K562 treated with DMSO at 1 percent for 12 hours (cell line): ENCODE results near the gene MGAT3. TPM values are rescaled to one million over a fixed set of nuclear protein-coding genes. Genes with fewer than 3 reads are reported as not detected.

Experiments used
- total RNA-seq: library from RNA; unstranded; fragments of 300-600 nt; gene quantifications from 2 replicates; pipeline ENCODE4 v1.2.3, GENCODE V29; 2022; ENCODE audit not compliant: insufficient read depth

Gene MGAT3, protein sequence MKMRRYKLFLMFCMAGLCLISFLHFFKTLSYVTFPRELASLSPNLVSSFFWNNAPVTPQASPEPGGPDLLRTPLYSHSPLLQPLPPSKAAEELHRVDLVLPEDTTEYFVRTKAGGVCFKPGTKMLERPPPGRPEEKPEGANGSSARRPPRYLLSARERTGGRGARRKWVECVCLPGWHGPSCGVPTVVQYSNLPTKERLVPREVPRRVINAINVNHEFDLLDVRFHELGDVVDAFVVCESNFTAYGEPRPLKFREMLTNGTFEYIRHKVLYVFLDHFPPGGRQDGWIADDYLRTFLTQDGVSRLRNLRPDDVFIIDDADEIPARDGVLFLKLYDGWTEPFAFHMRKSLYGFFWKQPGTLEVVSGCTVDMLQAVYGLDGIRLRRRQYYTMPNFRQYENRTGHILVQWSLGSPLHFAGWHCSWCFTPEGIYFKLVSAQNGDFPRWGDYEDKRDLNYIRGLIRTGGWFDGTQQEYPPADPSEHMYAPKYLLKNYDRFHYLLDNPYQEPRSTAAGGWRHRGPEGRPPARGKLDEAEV
- 3.1 and 6.0 TPM in 2 replicates for total RNA-seq

DNA sequence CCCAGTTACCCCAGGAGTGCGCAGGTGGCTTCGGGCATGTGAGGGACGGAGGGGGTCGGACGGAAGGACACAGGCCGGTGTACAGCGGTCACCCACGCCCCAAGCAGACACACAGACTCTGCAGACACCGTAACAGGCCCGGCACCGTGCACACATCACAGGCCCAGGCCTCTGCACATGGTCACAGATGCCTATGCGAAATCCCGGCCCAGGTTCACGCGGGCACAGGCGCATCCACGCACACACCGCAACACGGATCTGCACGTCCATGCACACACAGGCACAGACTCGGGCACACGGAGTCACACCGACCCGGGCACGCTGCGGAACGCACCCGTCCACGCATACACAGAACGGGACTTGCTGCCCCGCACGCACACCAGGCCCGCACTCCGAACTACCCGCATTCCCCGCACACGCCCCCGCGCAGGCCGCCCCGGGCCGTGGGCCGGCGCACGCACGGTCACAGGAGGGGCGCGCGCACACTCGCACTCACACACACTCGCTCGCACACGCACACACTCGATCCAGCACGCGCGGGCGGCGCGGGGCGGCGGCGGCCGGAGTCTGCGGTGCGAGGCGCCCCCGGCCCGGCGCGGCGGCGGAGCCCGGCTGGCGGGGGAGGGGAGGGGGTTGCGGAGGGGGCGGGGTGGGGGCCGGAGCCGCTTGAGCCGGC, at the start of gene MGAT3:
Gene MGAT3 (plus strand): TSS at position 491 of the 676 bp plus-strand sequence. CDS start 30,336 bp downstream, outside the sequence.

DNA sequence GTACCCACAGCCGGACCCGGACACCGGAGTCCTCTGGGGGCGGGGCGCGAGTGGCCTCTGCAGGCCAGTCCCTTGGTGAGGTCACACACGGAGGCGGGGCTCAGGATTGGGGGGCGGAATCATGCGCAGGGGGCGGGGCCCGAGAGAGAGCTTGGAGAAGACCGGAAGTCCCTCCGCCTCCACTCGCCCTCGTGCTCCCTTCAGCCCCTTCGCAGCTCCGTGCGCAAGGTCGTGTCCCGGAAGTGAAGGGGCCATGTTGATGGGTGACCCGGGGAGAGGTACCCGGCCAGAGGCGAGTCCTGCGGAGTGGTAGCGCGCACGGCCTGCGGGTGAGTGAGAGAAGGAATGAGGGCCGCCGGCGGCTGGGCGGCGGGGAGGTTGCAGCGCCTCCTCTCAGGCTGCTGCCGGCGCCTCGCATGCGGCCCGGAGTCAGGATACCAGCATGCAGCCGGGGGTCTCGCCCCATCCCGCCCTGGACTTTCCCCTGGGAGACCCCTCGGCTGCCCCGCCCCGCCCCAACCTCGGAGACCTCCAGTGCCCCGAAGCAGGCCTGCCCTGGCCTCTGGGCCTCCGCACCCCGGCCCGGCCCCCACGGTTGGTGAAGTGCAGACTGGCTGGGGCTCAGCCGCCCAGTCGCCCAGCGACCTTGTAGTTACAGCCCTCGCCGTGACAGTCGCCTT, 45.4 kb downstream of the MGAT3 start, which contains the start of gene MIEF1:
Gene MIEF1 (plus strand): TSS at position 182 of the 680 bp plus-strand sequence. CDS start 9,005 bp downstream, outside the sequence.

DNA sequence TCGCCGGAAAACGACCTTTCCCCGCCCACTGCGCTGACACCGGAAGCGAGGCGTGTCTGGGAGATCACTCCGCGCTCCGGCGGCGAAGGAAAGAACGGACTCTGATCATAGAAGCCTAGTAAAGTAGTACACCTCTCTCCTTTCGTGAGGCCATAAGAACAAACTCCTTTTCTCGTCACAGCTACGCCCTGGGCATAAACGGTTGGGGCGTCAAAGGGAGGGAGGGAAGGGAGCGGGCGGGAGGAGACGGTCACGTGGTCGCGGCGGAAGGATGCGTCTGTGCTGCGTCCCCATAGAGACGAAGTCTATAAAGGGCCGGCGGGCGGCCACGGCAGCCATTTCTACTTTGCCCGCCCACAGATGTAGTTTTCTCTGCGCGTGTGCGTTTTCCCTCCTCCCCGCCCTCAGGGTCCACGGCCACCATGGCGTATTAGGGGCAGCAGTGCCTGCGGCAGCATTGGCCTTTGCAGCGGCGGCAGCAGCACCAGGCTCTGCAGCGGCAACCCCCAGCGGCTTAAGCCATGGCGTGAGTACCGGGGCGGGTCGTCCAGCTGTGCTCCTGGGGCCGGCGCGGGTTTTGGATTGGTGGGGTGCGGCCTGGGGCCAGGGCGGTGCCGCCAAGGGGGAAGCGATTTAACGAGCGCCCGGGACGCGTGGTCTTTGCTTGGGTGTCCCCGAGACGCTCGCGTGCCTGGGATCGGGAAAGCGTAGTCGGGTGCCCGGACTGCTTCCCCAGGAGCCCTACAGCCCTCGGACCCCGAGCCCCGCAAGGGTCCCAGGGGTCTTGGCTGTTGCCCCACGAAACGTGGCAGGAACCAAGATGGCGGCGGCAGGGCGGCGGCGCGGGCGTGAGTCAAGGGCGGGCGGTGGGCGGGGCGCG, 63.7 kb downstream of the MGAT3 start, which contains the start of gene ATF4:
Gene ATF4 (plus strand): TSS at position 337 of the 880 bp plus-strand sequence. CDS start 884 bp downstream, outside the sequence.

DNA sequence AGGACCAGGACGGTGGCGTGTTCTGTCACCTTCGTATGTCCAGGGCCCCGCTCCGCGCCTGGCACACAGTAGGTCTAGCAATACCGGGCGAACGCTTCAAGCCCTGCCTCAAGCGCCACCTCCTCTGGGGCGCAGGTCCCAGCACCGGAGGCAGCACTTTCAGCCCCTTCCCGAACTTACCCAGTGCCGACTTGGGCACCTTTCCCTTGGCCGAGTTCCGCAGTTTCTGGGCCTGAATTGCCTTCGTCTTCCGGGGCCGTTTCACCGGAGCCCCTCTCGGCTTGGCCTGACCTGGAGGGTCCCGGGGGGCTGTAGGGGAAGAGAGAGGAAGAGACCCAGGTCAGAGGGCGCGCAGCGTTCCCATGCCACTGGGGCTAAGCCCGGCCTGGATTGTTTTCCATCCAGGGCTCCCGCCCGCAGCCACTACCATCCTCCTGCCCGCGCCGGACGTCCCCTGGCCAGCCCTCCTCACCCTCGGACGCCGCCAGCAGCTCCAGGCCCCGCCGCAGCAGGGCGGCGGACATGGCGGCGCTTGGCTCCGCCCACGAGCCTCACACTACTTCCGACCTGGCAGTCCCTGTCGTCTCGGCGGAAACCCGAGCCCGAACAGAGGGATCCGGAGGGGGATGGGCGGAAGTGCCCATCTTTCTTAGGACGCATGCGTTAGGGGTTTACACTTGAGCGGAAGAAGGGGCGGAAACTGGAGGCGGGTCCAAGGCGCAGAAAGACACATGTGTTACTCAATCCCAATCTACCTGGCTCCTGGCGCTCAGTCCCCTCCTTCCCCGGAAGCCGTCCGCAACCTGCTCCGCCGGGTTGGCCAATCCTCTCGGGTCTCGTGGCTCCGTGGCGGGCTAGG, 75.6 kb downstream of the MGAT3 start, which contains the start of gene RPS19BP1:
Gene RPS19BP1 (minus strand): TSS at position 534 of the 859 bp plus-strand sequence. CDS start 10 bp downstream, at position 524.

Other genes starting within 250 kb of the MGAT3 start
- gene PDGFB, start 212.0 kb upstream of the MGAT3 start, total RNA-seq = 0.16 TPM in 1 of 2 replicates, not detected in the other
- gene RPL3, start 137.4 kb upstream of the MGAT3 start, total RNA-seq = 3,946 and 4,438 TPM in 2 replicates
- 12.8 and 14.7 TPM in 2 replicates for gene SYNGR1, start 107.0 kb upstream of the MGAT3 start, total RNA-seq
- 13.6 and 20.5 TPM in 2 replicates for gene TAB1, start 57.2 kb upstream of the MGAT3 start, total RNA-seq
- 8.8 and 23.5 TPM in 2 replicates for gene MIEF1, start 45.3 kb downstream of the MGAT3 start, total RNA-seq
- gene ATF4, start 63.5 kb downstream of the MGAT3 start, total RNA-seq = 793 and 802 TPM in 2 replicates
- 121 and 198 TPM in 2 replicates for gene RPS19BP1, start 75.7 kb downstream of the MGAT3 start, total RNA-seq
- 0.09 and 0.75 TPM in 2 replicates for gene CACNA1I, start 113.7 kb downstream of the MGAT3 start, total RNA-seq